ENCODE results near the gene SYT17.

The SYT17 gene

GRCh38 chr16:19138601-19139000 is 29.4 kb upstream of the SYT17 start:
- DNase-seq (ENCODE audit: low read depth): no peak
- H3K4me3 ChIP-seq (ENCODE audit: low read depth, low read length): no peak overlapping the region
- TF ChIP-seq CTCF (IDR thresholded peaks at IDR 0.05; ENCODE audit: insufficient read depth, low read depth, low read length, missing control alignments): no peak

GRCh38 chr16:19139436-19140091 is 28.5 kb upstream of the SYT17 start:
- TF ChIP-seq CTCF (IDR thresholded peaks at IDR 0.05; ENCODE audit: insufficient read depth, low read depth, low read length, missing control alignments): no peak
- no peak overlapping the region for H3K4me3 ChIP-seq (ENCODE audit: low read depth, low read length)
- DNase-seq (ENCODE audit: low read depth): no peak

- H3K4me3 ChIP-seq (ENCODE audit: low read depth, low read length): no peak overlapping the region
- no peak for DNase-seq (ENCODE audit: low read depth)
- no peak for TF ChIP-seq CTCF (IDR thresholded peaks at IDR 0.05; ENCODE audit: insufficient read depth, low read depth, low read length, missing control alignments)
These were observed 27.6 kb upstream of the SYT17 start for GRCh38 chr16:19140396-19140795.

- H3K4me3 ChIP-seq (ENCODE audit: low read depth, low read length): no peak overlapping the region
- no peak for DNase-seq (ENCODE audit: low read depth)
- TF ChIP-seq CTCF (IDR thresholded peaks at IDR 0.05; ENCODE audit: insufficient read depth, low read depth, low read length, missing control alignments): no peak
These were observed 25.0 kb upstream of the SYT17 start for GRCh38 chr16:19142939-19143598.

GRCh38 chr16:19143599-19143956 is 24.5 kb upstream of the SYT17 start:
- H3K4me3 ChIP-seq (ENCODE audit: low read depth, low read length): no peak overlapping the region
- DNase-seq (ENCODE audit: low read depth): no peak
- no peak for TF ChIP-seq CTCF (IDR thresholded peaks at IDR 0.05; ENCODE audit: insufficient read depth, low read depth, low read length, missing control alignments)

- DNase-seq (ENCODE audit: low read depth): no peak
- no peak overlapping the region for H3K4me3 ChIP-seq (ENCODE audit: low read depth, low read length)
- no peak for TF ChIP-seq CTCF (IDR thresholded peaks at IDR 0.05; ENCODE audit: insufficient read depth, low read depth, low read length, missing control alignments)
These were observed 23.0 kb upstream of the SYT17 start for GRCh38 chr16:19145010-19145409.

GRCh38 chr16:19147126-19147525 is 20.9 kb upstream of the SYT17 start:
- TF ChIP-seq CTCF (IDR thresholded peaks at IDR 0.05; ENCODE audit: insufficient read depth, low read depth, low read length, missing control alignments): no peak
- no peak for DNase-seq (ENCODE audit: low read depth)
- no peak overlapping the region for H3K4me3 ChIP-seq (ENCODE audit: low read depth, low read length)
